Stimulated activated effector memory CD8-positive, alpha-beta T cell treated with anti-CD3 and anti-CD28 coated beads, Interleukin-12 subunit alpha, Interleukin-12 subunit beta, amount 100 ng/mL, for 72 hours (primary cell): ENCODE results near the gene HDLBP.
"Not testable (repeated sequence)": the region's sequence is repeated elsewhere in the genome, so short reads cannot be mapped to it uniquely, and the experiment has no call there.

ENCODE experiments used
- ATAC-seq: fragments of 150-1000 bp; cut with Tn5 transposase; 2 replicates; pipeline ENCODE4 v1.10.0; 2021
- DNase-seq, 2 donors: peaks; one replicate each; pipeline ENCODE4 v3.0.0; 2021 to 2022; ENCODE audit warnings: low spot score in 2 of 2
- H3K27ac Mint-ChIP-seq: one replicate; pipeline ENCODE4 v1.8.0; 2022; ENCODE audit warnings: mild to moderate bottlenecking, mixed read lengths
- H3K36me3 Mint-ChIP-seq: one replicate; pipeline ENCODE4 v1.8.0; 2022; ENCODE audit warnings: mild to moderate bottlenecking, mixed read lengths
- H3K4me1 Mint-ChIP-seq: one replicate; pipeline ENCODE4 v1.8.0; 2022; ENCODE audit warnings: mixed read lengths
- H3K4me3 Mint-ChIP-seq: one replicate; pipeline ENCODE4 v1.8.0; 2022; ENCODE audit warnings: mild to moderate bottlenecking, mixed read lengths
- H3K9me3 Mint-ChIP-seq: one replicate; pipeline ENCODE4 v1.8.0; 2022; ENCODE audit warnings: mixed read lengths

The HDLBP gene

GRCh38 chr2:241302083-241302482 is 13.4 kb downstream of the HDLBP start:
- Mint-ChIP-seq H3K27ac (peak overlapping the region; percentile 77), H3K9me3 (no peaks in the 10 kb centered on the region), H3K36me3 (peaks cover 15% of the 10 kb centered on the region), H3K4me3 (no peak overlapping the region), H3K4me1 (peaks cover 57% of the 10 kb centered on the region)
- no peak for ATAC-seq
- no peak for DNase-seq

GRCh38 chr2:241300000-241300399 is 15.5 kb downstream of the HDLBP start:
- peaks cover 54% of the 10 kb centered on the region for H3K4me1 Mint-ChIP-seq
- peaks cover 15% of the 10 kb centered on the region for H3K36me3 Mint-ChIP-seq
- peak overlapping the region; percentile 25 for H3K4me3 Mint-ChIP-seq
- H3K27ac Mint-ChIP-seq = no peak overlapping the region
- ATAC-seq (peak; percentile 67), DNase-seq (peak in 1 of 2 donors; percentile 43)
- no peaks in the 10 kb centered on the region for H3K9me3 Mint-ChIP-seq

GRCh38 chr2:241298673-241299072 is 16.8 kb downstream of the HDLBP start:
- Mint-ChIP-seq H3K4me1 (peaks cover 47% of the 10 kb centered on the region), H3K4me3 (peak overlapping the region; percentile 20), H3K9me3 (no peaks in the 10 kb centered on the region), H3K36me3 (peaks cover 15% of the 10 kb centered on the region), H3K27ac (peak overlapping the region; percentile 54)
- peak; percentile 47 for ATAC-seq
- DNase-seq = no peak

- H3K36me3 Mint-ChIP-seq = peaks cover 15% of the 10 kb centered on the region
- peak in 1 of 2 donors; percentile 17 for DNase-seq
- H3K9me3 Mint-ChIP-seq = no peaks in the 10 kb centered on the region
- H3K4me1 Mint-ChIP-seq = peaks cover 47% of the 10 kb centered on the region
- H3K4me3 Mint-ChIP-seq = no peak overlapping the region
- ATAC-seq = no peak
- no peak overlapping the region for H3K27ac Mint-ChIP-seq
Measured at GRCh38 chr2:241296767-241297166, 18.7 kb downstream of the HDLBP start.

- Mint-ChIP-seq H3K27ac (no peak overlapping the region), H3K4me3 (no peak overlapping the region), H3K4me1 (peaks cover 45% of the 10 kb centered on the region), H3K36me3 (peaks cover 15% of the 10 kb centered on the region), H3K9me3 (no peaks in the 10 kb centered on the region)
- ATAC-seq (no peak), DNase-seq (no peak)
Measured at GRCh38 chr2:241295326-241296095, 20.0 kb downstream of the HDLBP start.

GRCh38 chr2:241293378-241293797 is 22.1 kb downstream of the HDLBP start:
- not testable (repeated sequence) for H3K9me3 Mint-ChIP-seq, ATAC-seq, H3K27ac Mint-ChIP-seq, DNase-seq, H3K4me3 Mint-ChIP-seq
- H3K4me1 Mint-ChIP-seq = peaks cover 47% of the 10 kb centered on the region
- H3K36me3 Mint-ChIP-seq = peaks cover 15% of the 10 kb centered on the region

- no peak overlapping the region for H3K27ac Mint-ChIP-seq
- H3K36me3 Mint-ChIP-seq = peaks cover 5% of the 10 kb centered on the region
- peaks cover 43% of the 10 kb centered on the region for H3K4me1 Mint-ChIP-seq
- no peak overlapping the region for H3K4me3 Mint-ChIP-seq
- H3K9me3 Mint-ChIP-seq = no peaks in the 10 kb centered on the region
- ATAC-seq (no peak), DNase-seq (no peak)
Measured at GRCh38 chr2:241291977-241292376, 23.5 kb downstream of the HDLBP start.

- H3K27ac Mint-ChIP-seq = no peak overlapping the region
- H3K4me1 Mint-ChIP-seq = peaks cover 45% of the 10 kb centered on the region
- H3K36me3 Mint-ChIP-seq = peaks cover 5% of the 10 kb centered on the region
Measured at GRCh38 chr2:241291153-241291552, 24.3 kb downstream of the HDLBP start.

GRCh38 chr2:241289597-241289996 is 25.9 kb downstream of the HDLBP start:
- ATAC-seq = no peak
- peaks cover 46% of the 10 kb centered on the region for H3K4me1 Mint-ChIP-seq
- H3K27ac Mint-ChIP-seq = peak overlapping the region; percentile 12
- H3K4me3 Mint-ChIP-seq = no peak overlapping the region
- DNase-seq = no peak
- peaks cover 6% of the 10 kb centered on the region for H3K36me3 Mint-ChIP-seq
- H3K9me3 Mint-ChIP-seq = no peaks in the 10 kb centered on the region

More at GRCh38 chr2:241291153-241291552, 24.3 kb downstream of the HDLBP start:
- no peaks in the 10 kb centered on the region for H3K9me3 Mint-ChIP-seq
- no peak overlapping the region for H3K4me3 Mint-ChIP-seq
- no peak for ATAC-seq
- no peak for DNase-seq

- H3K4me1 Mint-ChIP-seq = peaks cover 49% of the 10 kb centered on the region
Measured at GRCh38 chr2:241289053-241289452, 26.4 kb downstream of the HDLBP start.

GRCh38 chr2:241288324-241288888 is 27.1 kb downstream of the HDLBP start:
- ATAC-seq (peak; percentile 44), DNase-seq (no peak)
- H3K4me3 Mint-ChIP-seq = no peak overlapping the region
- H3K36me3 Mint-ChIP-seq = peaks cover 13% of the 10 kb centered on the region
- H3K9me3 Mint-ChIP-seq = no peaks in the 10 kb centered on the region
- peak overlapping the region; percentile 9 for H3K27ac Mint-ChIP-seq
- peaks cover 52% of the 10 kb centered on the region for H3K4me1 Mint-ChIP-seq

More at GRCh38 chr2:241289053-241289452, 26.4 kb downstream of the HDLBP start:
- peaks cover 10% of the 10 kb centered on the region for H3K36me3 Mint-ChIP-seq
- peak overlapping the region; percentile 12 for H3K27ac Mint-ChIP-seq
- ATAC-seq = no peak
- no peaks in the 10 kb centered on the region for H3K9me3 Mint-ChIP-seq
- no peak overlapping the region for H3K4me3 Mint-ChIP-seq
- DNase-seq = no peak

- Mint-ChIP-seq H3K9me3 (no peaks in the 10 kb centered on the region), H3K27ac (no peak overlapping the region), H3K4me3 (no peak overlapping the region), H3K36me3 (peaks cover 13% of the 10 kb centered on the region), H3K4me1 (peaks cover 47% of the 10 kb centered on the region)
- ATAC-seq (no peak), DNase-seq (no peak)
Measured at GRCh38 chr2:241286348-241287090, 29.0 kb downstream of the HDLBP start.

- Mint-ChIP-seq H3K36me3 (peaks cover 13% of the 10 kb centered on the region), H3K4me1 (peaks cover 47% of the 10 kb centered on the region), H3K27ac (no peak overlapping the region), H3K9me3 (no peaks in the 10 kb centered on the region), H3K4me3 (no peak overlapping the region)
- no peak for ATAC-seq
- no peak for DNase-seq
Measured at GRCh38 chr2:241285596-241285995, 29.9 kb downstream of the HDLBP start.

GRCh38 chr2:241282555-241282954 is 32.9 kb downstream of the HDLBP start:
- ATAC-seq (no peak), DNase-seq (no peak)
- H3K36me3 Mint-ChIP-seq = peaks cover 13% of the 10 kb centered on the region
- H3K4me3 Mint-ChIP-seq = no peak overlapping the region
- peak overlapping the region; percentile 33 for H3K27ac Mint-ChIP-seq
- H3K9me3 Mint-ChIP-seq = no peaks in the 10 kb centered on the region
- peaks cover 32% of the 10 kb centered on the region for H3K4me1 Mint-ChIP-seq

GRCh38 chr2:241280291-241280690 is 35.2 kb downstream of the HDLBP start:
- no peak overlapping the region for H3K27ac Mint-ChIP-seq
- H3K36me3 Mint-ChIP-seq = peaks cover 13% of the 10 kb centered on the region
- H3K4me3 Mint-ChIP-seq = no peak overlapping the region
- peaks cover 5% of the 10 kb centered on the region for H3K9me3 Mint-ChIP-seq
- peaks cover 27% of the 10 kb centered on the region for H3K4me1 Mint-ChIP-seq
- DNase-seq = no peak
- no peak for ATAC-seq
